NCI-H2196 (cell line): ENCODE measurements around the gene PPP4R4.
"Not testable (repeated sequence)": the region's sequence is repeated elsewhere in the genome, so short reads cannot be mapped to it uniquely, and the experiment has no call there.

Experiments used
- DNase-seq: peaks from one replicate; lab custom pipeline; 2025; ENCODE audit not compliant: unreplicated experiment; lab: John Stamatoyannopoulos, UW

Gene PPP4R4

DNA sequence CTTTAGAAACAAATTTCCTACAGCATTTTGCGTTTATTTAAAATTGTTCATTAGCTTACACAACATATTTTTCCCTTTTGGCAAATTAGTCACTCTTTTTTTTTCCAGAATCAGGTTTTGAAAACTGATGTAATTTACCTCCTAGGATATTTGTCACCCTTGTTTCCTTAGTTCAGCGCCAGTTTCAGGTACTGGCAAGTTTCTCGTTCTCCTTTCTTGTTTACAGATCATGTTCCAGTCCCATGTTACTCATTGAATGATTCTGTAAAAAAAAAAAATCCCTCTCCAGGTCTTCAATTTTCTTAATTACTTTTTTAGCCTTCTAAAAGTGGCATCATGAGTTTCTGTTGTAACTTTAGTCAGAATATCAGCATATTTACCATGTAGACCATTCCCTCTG, 2.7 kb downstream of the PPP4R4 start:
- DNase-seq, result no peak

DNA sequence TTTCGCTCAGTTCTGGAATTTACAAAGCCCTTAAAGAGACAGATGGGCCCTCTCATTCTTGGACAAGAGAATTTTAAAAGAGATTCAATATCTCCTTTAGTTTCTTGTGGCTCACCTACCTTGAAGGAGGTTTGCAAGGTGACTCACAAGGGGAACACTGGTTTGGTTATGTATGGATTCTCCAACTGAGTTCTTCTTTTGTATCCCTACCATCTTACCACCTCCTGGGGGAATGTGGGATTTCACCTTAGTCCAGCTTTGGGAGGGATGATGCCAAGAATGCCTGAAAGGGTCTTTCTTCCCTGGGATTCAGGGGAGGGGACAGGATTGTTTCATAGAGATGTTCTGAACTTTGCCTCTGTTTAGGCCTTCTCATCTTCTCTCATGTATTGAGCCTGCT, 3.7 kb downstream of the PPP4R4 start:
- no peak for DNase-seq

DNA sequence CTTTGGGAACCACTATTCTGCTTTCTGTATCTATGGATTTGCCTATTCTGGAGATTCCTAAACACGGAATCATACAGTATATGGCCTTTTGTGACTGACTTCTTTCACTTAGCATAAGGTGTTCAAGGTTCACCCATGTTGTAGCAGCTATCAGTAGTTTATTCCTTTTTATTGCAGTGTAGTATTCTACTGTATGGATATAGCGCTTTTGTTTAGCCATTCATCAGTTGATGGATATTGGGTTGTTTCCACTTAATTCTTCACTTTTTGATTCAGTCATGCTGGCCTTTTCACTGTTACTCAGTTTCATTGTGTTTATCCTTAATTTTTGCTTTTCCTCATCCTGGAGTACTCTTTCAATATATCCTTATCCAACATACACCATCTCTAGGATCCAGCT, 5.1 kb downstream of the PPP4R4 start:
- no peak for DNase-seq

DNA sequence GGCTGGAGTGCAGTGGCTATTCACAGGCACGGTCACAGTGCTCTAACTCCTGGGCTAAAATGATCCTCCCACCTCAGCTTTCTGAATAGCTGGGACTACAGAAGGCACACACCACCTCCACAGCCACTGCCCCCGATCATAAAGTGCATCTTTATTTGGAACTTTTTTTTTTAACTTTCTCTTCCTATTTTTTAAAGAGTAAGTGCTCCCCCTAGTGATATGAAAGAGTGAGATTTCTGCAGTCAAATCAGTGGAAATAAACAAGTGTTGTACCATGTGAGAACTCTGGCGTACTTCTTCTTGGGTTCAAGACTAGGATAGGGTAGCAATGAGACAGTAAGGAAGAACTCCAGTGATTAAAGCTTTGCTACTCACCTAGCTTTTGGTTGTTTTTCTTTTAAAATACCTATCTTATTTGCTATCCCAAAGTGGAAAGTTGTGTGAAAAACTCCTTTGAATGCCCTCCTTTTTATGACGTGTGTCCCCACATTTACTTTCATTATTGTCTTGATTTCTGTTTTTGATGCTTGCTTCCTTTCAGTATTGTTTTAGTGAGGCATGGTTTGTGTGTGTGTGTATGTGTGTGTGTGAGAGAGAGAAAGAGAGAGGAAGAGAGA, 6.6 kb downstream of the PPP4R4 start:
- peak; percentile 6 for DNase-seq

DNA sequence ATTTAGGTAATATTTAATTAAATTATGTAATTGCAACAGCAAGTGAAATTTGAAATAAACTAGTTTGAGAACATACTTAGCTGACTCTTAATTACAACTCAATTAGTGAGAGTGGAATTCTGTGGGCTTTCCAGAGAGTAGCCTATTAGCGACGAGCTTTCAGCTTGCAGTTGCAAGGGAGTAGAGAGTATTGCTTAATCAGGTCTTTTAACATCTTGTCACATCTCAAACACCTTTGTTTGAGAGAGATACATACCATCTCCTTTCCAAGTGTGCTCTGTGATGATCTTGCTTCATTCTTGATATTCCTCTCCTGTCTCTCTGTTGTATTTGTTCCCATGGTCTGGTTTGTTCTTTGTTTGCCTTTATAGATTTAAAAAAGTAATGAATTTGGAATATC, 7.7 kb downstream of the PPP4R4 start:
- no peak for DNase-seq

DNA sequence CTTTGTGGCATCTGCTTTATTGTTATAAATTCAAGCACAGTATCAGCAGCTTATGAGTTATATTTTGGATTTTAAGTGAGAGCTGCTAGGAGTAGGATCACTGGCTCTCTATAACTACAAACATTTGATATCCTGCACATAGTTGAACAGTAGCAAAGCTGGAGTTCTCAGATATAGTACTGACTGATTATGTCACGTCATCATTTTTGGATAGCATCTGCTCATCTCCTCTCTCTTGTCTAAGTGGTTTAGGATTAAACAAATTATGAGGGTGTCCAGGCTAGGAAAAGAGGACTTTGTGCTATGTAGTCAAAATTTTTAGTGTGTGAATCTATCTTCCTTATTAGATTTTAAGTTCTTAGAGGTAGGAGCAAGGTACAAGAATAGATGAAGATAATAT, 18.4 kb downstream of the PPP4R4 start:
- DNase-seq, result no peak

DNA sequence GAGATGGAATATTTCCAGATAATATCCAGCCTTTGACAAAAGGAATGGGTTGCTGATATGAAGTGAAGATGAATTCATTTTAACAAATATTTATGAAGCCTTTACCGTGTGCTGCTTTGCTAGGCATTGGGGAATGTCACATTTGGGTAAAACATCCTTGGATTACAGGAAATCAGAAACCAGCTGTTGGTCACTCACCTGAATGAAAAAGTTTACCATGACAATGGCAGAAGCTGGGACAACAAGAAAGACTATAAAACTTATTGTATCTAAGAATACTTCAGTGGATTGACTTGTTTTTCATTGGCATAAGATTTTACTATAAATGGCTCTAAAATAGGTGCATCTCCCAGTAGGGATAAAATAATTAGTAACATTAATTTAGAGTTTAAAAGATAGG, 19.7 kb downstream of the PPP4R4 start:
- DNase-seq, result no peak

DNA sequence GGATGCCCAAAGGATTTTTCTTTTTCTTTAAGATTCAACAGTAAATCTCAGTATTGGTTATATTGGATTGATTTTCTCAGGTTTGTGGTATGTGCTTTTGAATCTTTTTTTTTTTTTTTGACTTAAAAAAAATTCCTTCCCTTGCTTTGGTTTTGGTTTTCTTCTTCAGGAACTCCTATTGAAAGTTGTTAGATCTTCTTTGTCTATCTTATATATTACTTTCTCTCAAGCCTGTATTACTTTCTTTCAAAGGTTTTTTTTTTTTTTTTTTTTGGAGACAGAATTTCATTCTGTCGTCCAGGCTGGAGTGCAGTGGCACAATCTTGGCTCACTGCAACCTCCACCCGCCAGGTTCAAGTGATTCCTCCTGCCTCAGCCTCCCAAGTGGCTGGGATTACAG, 21.9 kb downstream of the PPP4R4 start:
- no peak for DNase-seq

DNA sequence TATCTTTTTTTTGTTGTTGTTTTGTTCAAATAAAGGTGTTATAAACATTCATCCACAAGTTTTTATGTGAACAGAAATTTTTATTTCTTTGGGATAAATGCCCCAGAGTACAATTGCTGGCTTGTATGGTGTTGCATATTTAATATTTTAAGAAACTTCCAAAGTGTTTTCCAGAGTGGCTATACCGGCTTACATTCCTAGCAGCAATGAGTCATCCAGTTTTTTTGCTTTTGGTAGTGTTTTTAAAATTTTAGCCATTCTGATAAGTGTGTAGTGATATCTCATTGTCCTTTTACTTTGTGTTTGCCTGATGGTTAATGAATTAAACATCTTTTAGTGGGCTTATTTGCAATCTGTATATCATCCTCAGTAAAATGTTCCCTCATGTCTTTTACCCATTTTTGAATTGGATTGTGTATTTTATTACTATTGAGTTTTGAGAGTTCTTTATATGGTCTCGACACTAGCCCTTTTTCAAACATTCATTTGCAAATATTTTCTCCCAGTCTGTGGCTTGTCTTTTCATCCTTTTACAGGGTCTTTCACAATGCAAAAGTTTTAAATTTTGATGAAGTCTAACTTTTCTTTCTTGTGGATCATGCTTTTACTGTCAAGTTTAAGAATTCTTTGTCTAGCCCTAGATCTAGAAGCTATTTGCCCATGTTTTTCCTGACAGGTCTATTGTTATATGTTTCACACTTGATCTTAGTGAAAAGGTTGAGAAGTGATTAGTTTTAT, 29.5 kb downstream of the PPP4R4 start:
- no peak for DNase-seq

DNA sequence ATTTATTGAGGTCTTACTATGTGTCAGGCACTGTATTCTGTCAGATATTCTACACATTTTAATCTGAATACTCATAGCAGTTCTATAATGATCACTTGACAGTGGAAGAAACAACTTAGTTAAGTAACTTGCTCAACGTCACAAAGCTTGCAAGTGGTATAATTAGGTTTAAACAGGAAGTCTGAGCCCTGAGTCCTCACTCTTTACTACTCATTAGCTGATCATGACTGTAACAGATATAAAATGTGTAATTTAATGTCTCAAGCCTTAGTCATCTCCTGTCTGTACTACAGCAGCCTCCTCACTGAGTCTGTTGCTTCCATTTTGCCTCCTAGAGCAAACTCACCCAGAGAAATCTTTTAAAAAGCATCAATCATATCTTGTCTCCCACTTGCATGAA, 38.9 kb downstream of the PPP4R4 start:
- DNase-seq, result no peak

DNA sequence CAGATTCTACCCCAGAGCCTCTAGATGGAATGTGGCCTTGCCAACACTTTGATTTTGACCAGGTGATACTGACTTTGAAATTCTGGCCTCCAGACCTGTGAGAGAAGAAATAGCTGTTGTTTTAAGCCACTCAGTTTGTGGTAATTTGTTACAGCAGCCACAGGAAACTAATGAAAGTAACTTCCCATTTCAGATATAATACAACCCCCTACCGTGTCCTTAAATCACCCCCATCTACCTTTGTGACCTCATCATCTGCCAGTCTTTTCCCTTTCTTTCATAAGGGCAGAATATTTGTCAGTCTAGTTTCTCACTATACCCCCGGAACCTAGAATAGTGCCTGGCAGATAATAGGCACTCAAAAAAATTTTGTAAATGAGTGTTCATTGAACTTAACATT, 39.6 kb downstream of the PPP4R4 start:
- no peak for DNase-seq

DNA sequence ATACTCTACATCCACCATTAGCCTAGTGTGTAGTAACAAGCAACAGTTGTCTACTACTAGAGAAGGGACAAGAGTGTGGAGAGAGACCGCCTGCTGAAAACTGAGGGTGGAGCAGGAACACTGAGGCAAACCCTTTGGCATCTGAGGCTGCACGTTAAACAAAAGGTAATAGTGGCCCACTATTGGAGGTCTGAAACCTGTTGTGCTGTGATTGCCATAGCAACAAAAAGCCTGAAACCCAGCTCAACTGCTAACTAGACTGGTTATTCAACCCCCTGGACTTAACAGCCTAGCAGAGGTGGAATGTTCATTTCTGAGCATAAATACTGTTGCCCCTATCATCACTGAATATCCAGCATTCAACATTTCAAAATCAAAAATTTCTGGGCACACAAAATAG, 43.0 kb downstream of the PPP4R4 start:
- no peak for DNase-seq

DNA sequence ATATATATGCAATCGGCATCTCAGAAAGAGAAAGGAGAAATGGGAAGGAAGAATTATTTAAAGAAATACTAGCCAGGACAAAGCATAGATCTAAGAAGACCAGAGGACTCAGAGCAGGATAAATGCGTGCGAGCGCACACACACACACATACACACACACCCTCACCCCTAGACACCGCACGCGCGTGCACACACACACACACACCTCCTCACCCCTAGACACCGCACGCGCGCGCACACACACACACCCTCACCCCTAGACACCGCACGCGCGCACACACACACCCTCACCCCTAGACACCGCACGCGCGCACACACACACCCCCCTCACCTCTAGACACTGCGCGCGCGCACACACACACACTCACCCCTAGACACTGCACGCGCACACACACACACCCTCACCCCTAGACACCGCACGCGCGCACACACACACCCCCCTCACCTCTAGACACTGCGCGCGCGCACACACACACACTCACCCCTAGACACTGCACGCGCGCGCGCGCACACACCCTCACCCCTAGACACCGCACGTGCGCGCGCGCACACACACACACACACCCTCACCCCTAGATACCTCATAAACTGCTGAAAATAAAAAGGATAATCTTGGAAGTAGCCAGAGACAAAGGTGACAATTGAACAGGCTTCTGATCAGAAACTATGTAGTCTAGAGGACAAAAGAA, 44.2 kb downstream of the PPP4R4 start:
- DNase-seq, result not testable (repeated sequence)

DNA sequence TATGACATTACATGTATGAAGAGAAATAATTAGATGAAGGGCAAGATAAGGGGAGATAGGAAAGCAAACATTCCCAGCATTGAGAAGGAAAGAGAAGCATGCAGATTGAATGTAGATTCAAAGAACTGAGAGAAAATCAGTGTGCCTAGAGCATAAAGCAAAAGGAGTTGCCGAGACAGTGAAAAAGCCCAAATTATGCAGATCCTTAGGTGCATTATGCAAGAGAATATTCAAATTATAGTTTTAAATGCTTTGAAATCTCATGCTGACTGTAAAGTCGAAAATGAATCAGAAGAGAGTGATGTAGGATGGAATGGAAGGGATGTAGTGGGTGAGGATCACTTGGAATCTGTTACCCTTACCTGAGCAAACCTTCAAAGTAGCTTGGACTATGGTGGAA, 49.9 kb downstream of the PPP4R4 start:
- no peak for DNase-seq

DNA sequence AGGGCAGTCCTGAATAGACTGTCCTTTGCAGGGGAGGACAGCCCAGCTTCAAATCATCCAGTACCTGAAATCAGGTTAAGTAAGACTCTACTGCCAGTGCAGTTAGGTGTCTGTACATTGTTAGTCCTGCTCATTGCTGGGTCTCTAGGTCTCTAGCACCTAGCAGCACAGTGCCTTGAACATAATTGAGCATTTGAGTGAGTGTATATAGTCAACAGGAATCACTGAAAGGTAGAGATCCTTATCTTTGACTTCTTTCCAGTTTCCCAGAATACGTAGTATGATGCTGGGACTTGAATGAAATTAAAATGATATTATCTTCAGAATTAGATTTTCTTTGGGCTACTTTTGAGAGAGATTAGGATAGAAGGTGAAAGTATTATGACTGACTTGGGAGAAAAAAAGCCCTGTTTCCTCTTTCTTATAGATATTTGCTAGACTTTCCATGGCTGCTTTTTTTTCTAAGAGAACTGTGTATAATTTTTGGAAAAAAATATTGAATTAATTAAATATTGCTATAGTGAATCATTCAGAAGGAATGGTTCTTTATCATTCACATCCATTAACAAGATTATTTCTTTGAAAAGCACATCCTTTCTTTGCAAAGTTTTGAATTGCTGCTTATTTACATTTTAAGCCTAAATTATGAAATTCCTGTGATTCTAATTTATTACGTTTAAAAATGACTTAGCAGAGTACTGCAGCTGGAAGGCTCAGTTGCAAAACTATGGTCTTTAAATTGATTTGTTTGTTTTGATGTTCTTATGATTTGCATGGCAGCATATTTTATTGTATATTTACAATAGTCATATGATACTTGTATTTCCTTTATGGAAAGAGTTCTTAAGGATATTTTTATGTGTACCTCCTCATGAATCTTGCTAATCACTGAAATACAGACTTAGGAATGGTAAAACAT, 51.6 kb downstream of the PPP4R4 start:
- DNase-seq, result no peak

DNA sequence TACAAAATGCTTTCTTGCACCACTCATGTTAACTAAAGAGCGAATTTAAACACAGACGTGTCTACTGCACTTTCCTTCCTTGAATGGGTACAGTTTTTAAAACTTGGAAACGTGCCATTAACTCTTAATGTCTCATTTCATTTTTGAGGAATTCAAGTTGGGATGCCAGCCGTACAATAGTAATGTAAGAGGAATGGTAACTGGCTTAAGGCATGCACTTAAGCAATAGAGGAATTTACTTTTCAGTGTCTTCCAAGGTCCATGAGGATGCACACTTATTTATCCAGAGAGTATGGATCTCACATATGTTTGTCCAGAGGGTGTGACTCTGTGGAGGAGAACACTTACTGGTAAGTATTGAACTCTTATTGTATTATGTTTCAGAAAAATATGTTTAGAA, 52.9 kb downstream of the PPP4R4 start:
- no peak for DNase-seq

DNA sequence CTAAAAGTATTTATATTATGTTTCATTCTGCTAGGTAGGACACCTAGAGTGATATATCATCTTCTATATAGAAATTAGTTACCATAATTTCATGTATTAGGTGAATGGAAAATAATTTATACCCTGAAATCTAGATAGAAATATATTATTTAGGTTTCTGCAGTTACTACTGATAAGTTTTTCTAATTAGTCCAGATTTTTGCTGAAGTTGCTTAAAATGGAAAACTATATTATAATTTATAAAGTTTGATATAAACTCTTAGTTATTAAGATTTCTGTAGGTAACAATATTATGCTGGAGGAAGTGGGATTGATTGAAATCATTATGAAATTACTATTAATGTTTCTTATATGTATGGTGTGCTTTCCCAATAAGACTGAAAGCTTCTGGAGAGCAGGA, 62.9 kb downstream of the PPP4R4 start:
- DNase-seq, result no peak

DNA sequence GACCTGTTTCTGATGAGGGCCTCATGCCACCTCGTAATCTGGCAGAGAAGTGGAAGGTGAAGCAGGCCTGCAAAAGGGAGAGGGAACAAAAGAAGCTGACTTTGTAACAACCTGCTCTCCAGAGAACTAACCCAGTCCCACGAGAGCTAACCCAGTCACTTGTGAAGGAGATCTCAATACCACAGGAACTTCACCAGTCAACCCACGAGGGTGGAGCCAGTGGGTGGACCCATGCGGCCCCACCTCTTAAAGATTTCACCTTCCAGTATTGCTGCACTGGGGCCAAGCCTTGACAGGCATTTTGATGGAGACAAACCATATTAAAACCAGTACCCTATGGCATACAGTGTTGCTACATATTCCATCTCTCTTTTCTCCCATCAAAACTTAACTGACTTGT, 63.9 kb downstream of the PPP4R4 start:
- no peak for DNase-seq

DNA sequence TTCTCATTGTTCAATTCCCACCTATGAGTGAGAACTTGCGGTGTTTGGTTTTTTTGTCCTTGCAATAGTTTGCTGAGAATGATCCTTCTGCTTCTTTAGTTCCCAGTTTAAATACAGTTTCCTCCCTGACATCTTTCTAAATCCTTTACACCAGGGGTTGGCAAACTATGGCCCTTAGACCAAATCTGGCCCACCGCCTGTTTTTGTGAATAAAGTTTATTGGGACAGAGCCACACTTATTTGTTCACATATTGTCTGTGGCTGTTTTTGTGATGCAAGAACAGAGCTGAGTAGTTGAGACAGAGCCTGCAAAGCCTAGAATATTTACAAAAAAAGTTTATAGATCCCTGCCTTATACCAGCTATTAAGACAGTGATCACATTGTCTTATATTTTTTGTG, 65.3 kb downstream of the PPP4R4 start:
- no peak for DNase-seq

DNA sequence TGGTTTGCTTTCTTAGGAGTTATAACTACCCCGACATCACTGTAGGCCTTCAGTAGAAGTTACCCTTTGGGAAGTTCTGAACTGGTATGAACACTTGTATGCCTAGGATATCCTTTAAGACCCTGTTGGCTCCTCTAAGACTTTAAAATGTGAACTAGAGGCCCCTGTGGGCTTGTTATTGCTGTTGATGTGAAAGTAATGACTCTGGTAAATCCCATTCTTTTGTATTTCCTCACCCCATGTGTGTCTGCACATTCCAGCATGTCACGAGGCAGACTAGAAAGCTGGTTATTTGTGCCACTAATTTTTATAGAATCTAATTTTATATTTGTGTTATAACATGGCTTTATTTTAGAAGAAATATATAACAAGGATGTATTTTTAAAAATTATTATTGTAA, 70.1 kb downstream of the PPP4R4 start:
- DNase-seq, result no peak

DNA sequence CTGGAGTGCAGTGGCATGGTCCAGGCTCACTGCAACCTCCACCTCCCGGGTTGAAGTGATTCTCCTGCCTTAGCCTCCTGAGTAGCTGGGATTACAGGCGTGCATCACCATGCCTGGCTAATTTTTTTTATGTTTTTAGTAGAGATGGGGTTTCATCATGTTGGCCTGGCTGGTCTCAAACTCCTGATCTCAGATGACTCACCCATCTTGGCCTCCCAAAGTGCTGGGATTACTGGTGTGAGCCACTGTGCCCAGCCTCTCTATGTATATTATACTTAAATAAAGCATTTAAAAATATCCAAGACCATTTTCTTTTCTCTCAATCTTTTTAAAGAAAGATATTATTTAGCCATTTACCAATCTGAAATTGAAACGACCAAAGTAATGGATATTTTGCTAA, 90.1 kb downstream of the PPP4R4 start:
- not testable (repeated sequence) for DNase-seq
